Kasumi-1 (cell line): ENCODE data around the gene SYT1.

Experiments used
- DNase-seq, 2 experiments: peaks; one replicate each; lab custom pipeline; 2025; lab: John Stamatoyannopoulos, UW

Gene SYT1

GRCh38 chr12:79344855-79345847, 480.6 kb downstream of the SYT1 start:
- peak; percentile 42 to 62 for DNase-seq

GRCh38 chr12:79347866-79348265, 483.3 kb downstream of the SYT1 start:
- DNase-seq, result peak; percentile 24 to 46

- no peak for DNase-seq
Measured at GRCh38 chr12:79351251-79351650, 486.7 kb downstream of the SYT1 start.

GRCh38 chr12:79356216-79356615, 491.6 kb downstream of the SYT1 start:
- DNase-seq, result no peak

GRCh38 chr12:79357048-79357447, 492.5 kb downstream of the SYT1 start:
- no peak for DNase-seq

GRCh38 chr12:79358716-79359300, 494.2 kb downstream of the SYT1 start:
- DNase-seq, result peak; percentile 14 to 26

GRCh38 chr12:79360286-79360685, 495.7 kb downstream of the SYT1 start:
- DNase-seq, result no peak

GRCh38 chr12:79360936-79361335, 496.4 kb downstream of the SYT1 start:
- no peak for DNase-seq

- DNase-seq, result no peak
Measured at GRCh38 chr12:79364197-79364596, 499.6 kb downstream of the SYT1 start.

GRCh38 chr12:79366374-79366773, 501.8 kb downstream of the SYT1 start:
- DNase-seq, result no peak

GRCh38 chr12:79367032-79367589, 502.5 kb downstream of the SYT1 start:
- DNase-seq, result no peak

GRCh38 chr12:79370021-79370420, 505.4 kb downstream of the SYT1 start:
- DNase-seq, result no peak

- DNase-seq, result no peak
Measured at GRCh38 chr12:79371226-79371625, 506.7 kb downstream of the SYT1 start.

GRCh38 chr12:79373896-79374499, 509.4 kb downstream of the SYT1 start:
- DNase-seq, result peak; percentile 31 to 64

GRCh38 chr12:79374545-79374944, 510.0 kb downstream of the SYT1 start:
- no peak for DNase-seq

GRCh38 chr12:79375050-79375449, 510.5 kb downstream of the SYT1 start:
- DNase-seq, result no peak

GRCh38 chr12:79378496-79378895, 513.9 kb downstream of the SYT1 start:
- no peak for DNase-seq

- DNase-seq, result no peak
Measured at GRCh38 chr12:79380402-79380801, 515.8 kb downstream of the SYT1 start.

GRCh38 chr12:79381248-79382208, 517.0 kb downstream of the SYT1 start:
- no peak for DNase-seq

GRCh38 chr12:79384551-79384950, 520.0 kb downstream of the SYT1 start:
- DNase-seq, result no peak

- DNase-seq, result no peak
Measured at GRCh38 chr12:79388011-79388410, 523.4 kb downstream of the SYT1 start.
